HepG2 (cell line): Measurements from ENCODE around the gene RORC. TPM values are rescaled to one million over a fixed set of nuclear protein-coding genes. Genes with fewer than 3 reads are reported as not detected.

Source experiments
- ATAC-seq: fragments of 200-7000 bp; cut with Tn5 transposase; 3 replicates; pipeline ENCODE4 v1.9.1; 2020; ENCODE audit warnings: mild to moderate bottlenecking, moderate library complexity
- BruUV-seq: library from RNA; stranded (reverse); fragments of 400-500 nt; replicated peaks from 2 replicates; lab custom pipeline; 2021; lab: Mats Ljungman, UMichigan
- CTCF ChIA-PET: fragments of 300-600 bp; formaldehyde crosslinking; extraction: SDS; loops from one replicate; lab custom pipeline; 2021; ENCODE audit warnings: low total read pairs, inconsistent platforms, low intra/inter-chr PET ratio; lab: Yijun Ruan, JAX
- POLR2A ChIA-PET: fragments of 350-600 bp; sonication (Branson Sonifier 250); formaldehyde crosslinking; loops from one replicate; lab custom pipeline; 2020; ENCODE audit warnings: antibody characterized with exemption, inconsistent platforms; lab: Yijun Ruan, JAX
- DNase-seq: peaks from one replicate; pipeline ENCODE4 v3.0.0-alpha.2; 2015; ENCODE audit warnings: low spot score
- FAIRE-seq: peaks from 3 replicates; lab custom pipeline; 2011; peaks lifted over from hg19 to GRCh38; lab: Jason Lieb, UNC
- H2AFZ ChIP-seq: one replicate; pipeline ENCODE4 v1.6.1; 2011; ENCODE audit warnings: low read length, inconsistent platforms
- H3K27ac ChIP-seq: fragments of 300-600 bp; 3 replicates; pipeline ENCODE4 v1.8.0; 2011; ENCODE audit warnings: mixed run types, mild to moderate bottlenecking, mixed read lengths, low read length, inconsistent platforms; ENCODE audit not compliant: insufficient read depth; ENCODE audit errors: extremely low read length
- H3K27me3 ChIP-seq, 2 experiments: fragments of 200-600 bp in 1 of 2; 2 replicates in 1 of 2; 3 replicates in 1 of 2; pipeline versions ENCODE4 v1.6.0 to v1.8.0; 2011; ENCODE audit warnings: low read length in 2 of 2, mild to moderate bottlenecking in 2 of 2, moderate library complexity in 2 of 2, inconsistent platforms in 1 of 2; ENCODE audit not compliant: insufficient read depth in 2 of 2, control insufficient read depth in 1 of 2
- H3K36me3 ChIP-seq, 2 experiments: fragments of 200-600 bp in 1 of 2; replicated peaks in 1 of 2; 2 replicates in 1 of 2; 3 replicates in 1 of 2; pipeline versions ENCODE4 v1.5.1 to v1.8.0; 2011; ENCODE audit warnings: low read length in 2 of 2, inconsistent platforms in 1 of 2; ENCODE audit not compliant: insufficient read depth in 2 of 2, control insufficient read depth in 1 of 2
- H3K4me1 ChIP-seq: 2 replicates; pipeline ENCODE4 v1.5.1; 2012; ENCODE audit warnings: low read length, inconsistent platforms; ENCODE audit not compliant: insufficient read depth
- H3K4me2 ChIP-seq: 2 replicates; pipeline ENCODE4 v1.6.0; 2011; ENCODE audit warnings: low read depth, low read length, inconsistent platforms
- H3K4me3 ChIP-seq, 3 experiments: fragments of 200-600 bp in 1 of 3; sonication (generic), shearing (Covaris generic) in 1 of 3; replicated peaks in 1 of 3; 2 replicates each; pipeline ENCODE4 v1.5.1; 2011 to 2016; ENCODE audit warnings: low read length in 3 of 3, inconsistent platforms in 2 of 3, low read depth in 2 of 3, mild to moderate bottlenecking in 2 of 3, control low read depth in 1 of 3, mixed read lengths in 1 of 3; ENCODE audit not compliant: insufficient read depth in 1 of 3
- H3K79me2 ChIP-seq: one replicate; pipeline ENCODE4 v1.6.1; 2011; ENCODE audit warnings: low read length, inconsistent platforms; ENCODE audit not compliant: insufficient read depth
- H3K9ac ChIP-seq: 2 replicates; pipeline ENCODE4 v1.6.0; 2011; ENCODE audit warnings: mild to moderate bottlenecking, low read depth, low read length, inconsistent platforms; ENCODE audit not compliant: insufficient read depth
- H3K9me3 ChIP-seq: 2 replicates; pipeline ENCODE4 v1.5.1; 2012; ENCODE audit warnings: mild to moderate bottlenecking, low read length
- H4K20me1 ChIP-seq: 2 replicates; pipeline ENCODE4 v1.6.0; 2011; ENCODE audit warnings: inconsistent platforms, mild to moderate bottlenecking, low read length, moderate library complexity; ENCODE audit not compliant: insufficient read depth
- ASH2L ChIP-seq: fragments of 300-600, 200-600 bp; sonication (generic); IDR thresholded peaks from 2 replicates; pipeline ENCODE4 v1.7.0; 2017; ENCODE audit warnings: low read depth, mild to moderate bottlenecking, moderate library complexity, mixed read lengths, low read length; ENCODE audit not compliant: insufficient read length
- ZBTB33 ChIP-seq: sonication (generic); formaldehyde crosslinking; IDR thresholded peaks from 2 replicates; pipeline ENCODE4 v1.4.0; 2020; ENCODE audit warnings: missing genetic modification reagents
- ZFX ChIP-seq: sonication (generic); formaldehyde crosslinking; IDR thresholded peaks from 2 replicates; pipeline ENCODE4 v1.4.0; 2020; ENCODE audit warnings: mild to moderate bottlenecking, low read depth, missing genetic modification reagents, moderate library complexity
- ZNF251 ChIP-seq: sonication (generic); formaldehyde crosslinking; IDR thresholded peaks from 2 replicates; pipeline ENCODE4 v1.9.0; 2021; ENCODE audit warnings: mild to moderate bottlenecking, missing genetic modification reagents
- ZNF607 ChIP-seq: sonication (generic); formaldehyde crosslinking; IDR thresholded peaks from 2 replicates; pipeline ENCODE4 v1.5.1; 2020; ENCODE audit warnings: missing genetic modification reagents, mild to moderate bottlenecking, borderline replicate concordance
- WGBS: methylation state at CpG from one replicate; pipeline ENCODE4 v1.1.6; 2017; ENCODE audit warnings: low lambda C conversion rate; 5-methylcytosine and 5-hydroxymethylcytosine counted together
- in situ Hi-C: cut with HindIII; loops from 2 replicates; pipeline ENCODE4 v1.10.0; 2017; ENCODE audit warnings: low pct_unique_long_range_greater_than_20kb; ENCODE audit not compliant: extremely low pct_ligation_motif_present
- intact Hi-C: fragments of 100-400 bp; cut with micrococcal nuclease; formaldehyde crosslinking; loops from one replicate; pipeline ENCODE4 v1.10.0; 2022; ENCODE audit not compliant: unreplicated experiment
- polyA plus RNA-seq, 8 experiments: library from polyadenylated mRNA; depleted of rRNA in 3 of 8; stranded (reverse) in 7 of 8; unstranded in 1 of 8; fragments of >200 nt; fragmentation: Illumina TruSeq in 4 of 8; extraction: Trizol in 4 of 8; gene quantifications; 2 replicates each; pipeline versions ENCODE4 v1.2.1 to v1.2.3, GENCODE V29; 2011 to 2016; ENCODE audit warnings: low read depth in 4 of 8, missing spikeins in 1 of 8, mixed read lengths in 1 of 8; ENCODE audit not compliant: insufficient read depth in 1 of 8
- total RNA-seq, 5 experiments: library from RNA; depleted of rRNA; stranded (reverse); fragments of >200 nt; fragmentation: Illumina TruSeq; extraction: Trizol; gene quantifications; 2 replicates each; pipeline ENCODE4 v1.2.3, GENCODE V29; 2016; ENCODE audit warnings: low read depth in 1 of 5

RORC gene
- total and polyA plus RNA-seq, 2 of the 13 experiments (the other 11 are each of a cell fraction or from before 2014, with no cell fraction given), result 2.5 to 6.5 TPM

DNA sequence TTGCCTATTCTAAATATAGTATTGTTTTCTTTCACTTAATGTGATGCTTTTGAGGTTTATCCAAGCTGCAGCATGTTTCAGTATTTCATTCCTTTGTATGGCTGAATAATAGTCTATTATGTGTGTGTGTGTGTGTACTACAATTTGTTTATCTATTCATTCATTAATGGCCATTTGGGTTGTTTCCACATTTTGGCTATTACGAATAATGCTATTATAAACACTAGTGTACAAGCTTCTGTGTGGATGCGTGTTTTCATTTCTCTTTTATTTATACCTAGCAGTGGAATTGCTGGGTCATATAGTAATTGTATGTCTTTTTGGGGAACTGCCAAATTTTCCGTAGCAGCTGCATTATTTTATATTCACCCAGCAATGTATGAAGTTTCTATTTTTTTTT, 36.9 kb upstream of the RORC start:
- Histone ChIP-seq H3K27me3 (no peaks in the 10 kb centered on the region), H3K79me2 (no peaks in the 10 kb centered on the region), H3K9me3 (no peaks in the 10 kb centered on the region), H3K36me3 (no peaks in the 10 kb centered on the region; a peak in 1 of 5 replicates), H3K4me2 (no peak overlapping the region), H3K4me1 (no peaks in the 10 kb centered on the region), H2AFZ (no peak overlapping the region), H4K20me1 (no peaks in the 10 kb centered on the region), H3K4me3 (no peak overlapping the region), H3K27ac (no peak overlapping the region), H3K9ac (no peak overlapping the region)
- in situ Hi-C loops (no loop called here), intact Hi-C loops (no loop called here)
- WGBS, result 91% methylated on average over 3 of the region's 3 CpGs
- TF ChIP-seq ZBTB33 (CRISPR knock-in tag) (no peak), ZNF251 (CRISPR knock-in tag) (no peak), ASH2L (no peak), ZFX (CRISPR knock-in tag) (no peak)
- no peak for FAIRE-seq
- ATAC-seq, result no peak
- CTCF ChIA-PET, result no interaction called here
- BruUV-seq, result no TSS peak
- POLR2A ChIA-PET, result no interaction called here
- no peak for DNase-seq

DNA sequence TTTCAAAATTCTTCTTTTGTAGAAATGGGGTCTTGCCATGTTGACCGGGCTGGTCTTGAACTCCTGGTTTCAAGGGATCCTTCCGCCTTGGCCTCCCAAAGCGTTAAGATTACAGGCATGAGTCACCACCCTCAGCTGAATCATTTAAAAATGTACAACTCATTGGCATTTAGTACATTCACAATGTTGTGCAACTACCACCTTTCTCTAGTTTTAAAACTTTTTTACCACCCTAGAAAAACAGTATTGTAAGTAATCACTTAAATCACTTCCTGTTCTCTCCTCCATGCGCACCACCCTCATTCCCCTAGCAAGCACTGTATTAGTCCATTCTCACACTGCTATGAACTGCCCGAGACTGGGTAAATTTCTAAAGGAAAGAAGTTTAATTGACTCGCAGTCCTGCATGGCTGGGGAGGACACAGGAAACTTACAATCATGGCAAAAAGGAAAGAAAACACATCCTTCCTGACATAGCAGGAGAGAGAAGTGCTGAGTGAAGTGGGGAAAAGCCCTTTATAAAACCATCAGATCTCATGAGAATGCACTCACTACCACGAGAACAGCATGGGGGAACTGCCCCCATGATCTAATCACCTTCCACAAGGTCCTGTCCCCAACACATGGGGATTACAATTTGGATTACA, 36.3 kb upstream of the RORC start:
- Histone ChIP-seq H3K4me1 (no peaks in the 10 kb centered on the region), H3K4me2 (no peak overlapping the region), H3K9me3 (no peaks in the 10 kb centered on the region), H3K36me3 (no peaks in the 10 kb centered on the region), H4K20me1 (no peaks in the 10 kb centered on the region), H3K79me2 (no peaks in the 10 kb centered on the region), H3K9ac (no peak overlapping the region), H3K27ac (no peak overlapping the region), H2AFZ (no peak overlapping the region), H3K4me3 (no peak overlapping the region), H3K27me3 (no peaks in the 10 kb centered on the region)
- WGBS, result 40% methylated on average over 7 of the region's 7 CpGs
- intact Hi-C loops (no loop called here), in situ Hi-C loops (no loop called here)
- TF ChIP-seq ZNF607 (CRISPR knock-in tag), result no peak
- FAIRE-seq (no peak), DNase-seq (no peak), ATAC-seq (no peak)
- ChIA-PET POLR2A (no interaction called here), CTCF (no interaction called here)
- BruUV-seq, result no TSS peak
